Amniotic stem cell (primary cell): Measurements from ENCODE around the gene DKKL1.

Experiments
- DNase-seq: peaks from one replicate; lab custom pipeline; 2025; lab: John Stamatoyannopoulos, UW

The DKKL1 gene

GRCh38 chr19:49396738-49397505 lies 33.2 kb downstream of the DKKL1 start:
- DNase-seq: no peak

- no peak for DNase-seq
Observed at GRCh38 chr19:49398001-49398615, 34.4 kb downstream of the DKKL1 start.

GRCh38 chr19:49398931-49399330 lies 35.3 kb downstream of the DKKL1 start:
- no peak for DNase-seq

GRCh38 chr19:49400029-49400428 lies 36.4 kb downstream of the DKKL1 start:
- no peak for DNase-seq

GRCh38 chr19:49403404-49404187 lies 39.9 kb downstream of the DKKL1 start:
- DNase-seq: no peak

GRCh38 chr19:49407079-49407478 lies 43.4 kb downstream of the DKKL1 start:
- no peak for DNase-seq

- no peak for DNase-seq
Observed at GRCh38 chr19:49407482-49408015, 43.9 kb downstream of the DKKL1 start.

GRCh38 chr19:49408816-49409440 lies 45.3 kb downstream of the DKKL1 start:
- DNase-seq: no peak

- no peak for DNase-seq
Observed at GRCh38 chr19:49409441-49410029, 45.9 kb downstream of the DKKL1 start.

GRCh38 chr19:49411681-49412326 lies 48.1 kb downstream of the DKKL1 start:
- DNase-seq: no peak

GRCh38 chr19:49413348-49413747 lies 49.7 kb downstream of the DKKL1 start:
- no peak for DNase-seq

GRCh38 chr19:49414256-49414655 lies 50.6 kb downstream of the DKKL1 start:
- no peak for DNase-seq

GRCh38 chr19:49415102-49415809 lies 51.6 kb downstream of the DKKL1 start:
- no peak for DNase-seq

- no peak for DNase-seq
Observed at GRCh38 chr19:49415810-49416200, 52.1 kb downstream of the DKKL1 start.

GRCh38 chr19:49417088-49417487 lies 53.4 kb downstream of the DKKL1 start:
- DNase-seq: no peak

- no peak for DNase-seq
Observed at GRCh38 chr19:49418511-49418910, 54.8 kb downstream of the DKKL1 start.

GRCh38 chr19:49419173-49419572 lies 55.5 kb downstream of the DKKL1 start:
- no peak for DNase-seq

- DNase-seq: no peak
Observed at GRCh38 chr19:49420227-49420626, 56.5 kb downstream of the DKKL1 start.

- DNase-seq: no peak
Observed at GRCh38 chr19:49421039-49421877, 57.6 kb downstream of the DKKL1 start.

GRCh38 chr19:49421878-49422202 lies 58.2 kb downstream of the DKKL1 start:
- DNase-seq: no peak
